RWPE1 (cell line): ENCODE measurements around the gene ADAMTS13.

Experiments used
- CTCF ChIA-PET: fragments of 350-600 bp; sonication (Branson Sonifier 250); formaldehyde crosslinking; extraction: SDS; loops from one replicate; lab custom pipeline; 2021; lab: Yijun Ruan, JAX
- POLR2A ChIA-PET: fragments of 400-600 bp; formaldehyde crosslinking; extraction: SDS; loops from one replicate; lab custom pipeline; 2020; ENCODE audit warnings: antibody characterized with exemption; ENCODE audit not compliant: low non-redundant PET; lab: Yijun Ruan, JAX
- DNase-seq: peaks from one replicate; pipeline ENCODE4 v3.0.0; 2012; ENCODE audit warnings: low spot score
- H3K27ac ChIP-seq: fragments of 450-650 bp; 2 replicates; pipeline ENCODE4 v1.5.1; 2017
- CTCF ChIP-seq: fragments of 450-650 bp; conservative IDR thresholded peaks from 2 replicates; pipeline ENCODE4 v1.5.1; 2017; ENCODE audit warnings: low read depth, mild to moderate bottlenecking

Gene ADAMTS13

DNA sequence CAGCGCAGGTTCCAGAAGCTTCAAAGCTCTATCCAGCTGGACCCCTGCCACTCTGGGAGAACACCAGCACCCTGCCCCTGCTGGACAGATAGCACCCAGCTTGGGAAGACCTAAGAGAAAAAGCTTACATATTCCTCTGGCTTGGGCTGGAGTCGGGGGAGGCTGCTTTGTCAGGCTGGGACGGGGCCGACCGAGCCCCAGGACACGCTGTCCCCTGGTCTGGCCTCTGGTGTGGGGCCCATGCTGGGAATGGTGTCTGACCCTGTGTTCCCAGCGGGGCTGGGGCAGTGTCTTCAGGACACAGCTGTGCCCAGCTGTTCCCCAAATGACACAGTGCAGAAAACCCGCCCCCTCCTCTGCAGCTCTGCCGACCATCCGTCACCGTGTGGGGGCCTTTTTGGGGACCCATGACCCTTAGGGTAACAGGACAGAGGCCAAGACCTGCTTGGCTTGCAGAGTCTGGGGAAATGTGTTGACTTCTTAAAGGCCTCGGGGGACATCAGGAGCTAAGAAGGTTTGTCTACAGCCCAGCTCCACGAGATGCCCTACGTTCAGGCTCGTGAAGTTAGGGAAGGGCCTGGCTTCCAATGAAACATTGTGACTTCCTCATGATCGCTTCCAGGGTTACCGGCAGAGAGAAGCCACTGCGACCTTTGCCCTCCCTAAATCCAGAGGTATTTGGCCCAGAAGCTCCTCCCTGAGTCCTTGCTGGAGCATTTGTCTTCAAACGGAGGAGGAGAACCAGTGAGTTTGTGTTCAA, 77.1 kb downstream of the ADAMTS13 start:
- no peak for DNase-seq
- H3K27ac ChIP-seq: no peak overlapping the region
- CTCF ChIA-PET: interaction anchor here (0.6 to 1.6 kb wide), 5 partner anchors 13 to 502 kb away, joined by 3 to 6 read pairs (median 4); no protein-coding TSS in a partner anchor
- TF ChIP-seq CTCF: no peak
- POLR2A ChIA-PET: no interaction called here

- TF ChIP-seq CTCF: no peak
- no peak for DNase-seq
- ChIA-PET POLR2A (no interaction called here), CTCF (interaction anchor here (0.6 to 1.6 kb wide), 3 partner anchors 13 to 503 kb away, joined by 3 to 5 read pairs (median 4); no protein-coding TSS in a partner anchor)
- no peak overlapping the region for H3K27ac ChIP-seq
Observed at GRCh38 chr9:133499892-133500270, 77.7 kb downstream of the ADAMTS13 start.

DNA sequence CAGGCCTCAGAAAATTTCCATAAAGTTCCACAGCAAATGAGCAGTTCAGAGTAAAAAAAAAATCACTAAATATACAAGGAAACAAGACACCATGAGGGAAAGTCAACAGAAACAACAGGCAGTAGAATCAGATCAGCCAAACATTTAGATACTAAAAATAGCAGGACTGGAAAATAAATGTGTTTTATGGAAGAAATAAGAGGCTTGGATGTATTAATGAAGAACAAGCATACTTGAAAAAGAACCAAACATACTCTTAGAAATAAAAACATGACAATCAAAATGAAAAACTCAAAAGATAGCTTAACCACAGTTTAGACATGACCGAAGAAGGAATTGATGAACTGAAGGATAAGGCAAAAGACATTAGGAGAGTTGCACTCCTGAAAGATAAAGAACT, 79.9 kb downstream of the ADAMTS13 start:
- CTCF ChIA-PET: no interaction called here
- DNase-seq: no peak
- H3K27ac ChIP-seq: no peak overlapping the region
- TF ChIP-seq CTCF: no peak
- POLR2A ChIA-PET: no interaction called here

DNA sequence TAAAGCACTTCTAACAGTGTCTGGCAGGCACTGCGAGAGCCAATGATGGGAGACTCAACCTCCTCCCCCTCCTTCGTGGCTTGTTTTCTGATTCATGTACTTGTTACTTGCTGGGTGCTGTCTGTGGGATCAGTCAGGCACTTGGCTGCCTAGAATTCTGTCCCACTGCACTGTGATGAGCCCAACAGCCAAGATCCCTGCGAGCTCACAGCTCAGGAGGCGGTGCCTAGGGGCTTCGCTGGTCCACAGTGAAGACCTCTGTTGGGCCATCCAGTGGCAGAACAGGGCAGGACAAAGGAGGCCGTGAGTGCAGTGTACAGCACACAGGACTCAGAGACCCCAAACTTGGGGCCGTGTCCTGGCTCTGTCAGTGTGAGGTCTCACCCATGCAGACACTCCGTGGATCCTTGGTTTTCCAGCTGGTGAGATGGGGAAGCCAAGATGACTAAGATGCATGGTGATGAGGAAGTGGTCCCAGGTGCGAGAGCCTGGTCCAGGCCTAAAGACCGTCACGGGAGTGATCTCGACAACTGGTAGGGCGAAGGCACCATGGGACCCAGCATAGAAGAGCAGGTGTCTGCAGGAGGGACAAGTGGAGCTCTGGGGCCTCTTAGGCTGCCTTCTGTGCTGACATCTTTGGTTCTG, 83.1 kb downstream of the ADAMTS13 start:
- TF ChIP-seq CTCF: no peak
- DNase-seq: no peak
- ChIA-PET CTCF (interaction anchor here (0.5 kb wide), 1 partner anchor 11 kb away, joined by 3 read pairs; no protein-coding TSS in a partner anchor), POLR2A (interaction anchor here (0.6 kb wide), 1 partner anchor 472 kb away, joined by 8 read pairs; no protein-coding TSS in a partner anchor)
- no peak overlapping the region for H3K27ac ChIP-seq

DNA sequence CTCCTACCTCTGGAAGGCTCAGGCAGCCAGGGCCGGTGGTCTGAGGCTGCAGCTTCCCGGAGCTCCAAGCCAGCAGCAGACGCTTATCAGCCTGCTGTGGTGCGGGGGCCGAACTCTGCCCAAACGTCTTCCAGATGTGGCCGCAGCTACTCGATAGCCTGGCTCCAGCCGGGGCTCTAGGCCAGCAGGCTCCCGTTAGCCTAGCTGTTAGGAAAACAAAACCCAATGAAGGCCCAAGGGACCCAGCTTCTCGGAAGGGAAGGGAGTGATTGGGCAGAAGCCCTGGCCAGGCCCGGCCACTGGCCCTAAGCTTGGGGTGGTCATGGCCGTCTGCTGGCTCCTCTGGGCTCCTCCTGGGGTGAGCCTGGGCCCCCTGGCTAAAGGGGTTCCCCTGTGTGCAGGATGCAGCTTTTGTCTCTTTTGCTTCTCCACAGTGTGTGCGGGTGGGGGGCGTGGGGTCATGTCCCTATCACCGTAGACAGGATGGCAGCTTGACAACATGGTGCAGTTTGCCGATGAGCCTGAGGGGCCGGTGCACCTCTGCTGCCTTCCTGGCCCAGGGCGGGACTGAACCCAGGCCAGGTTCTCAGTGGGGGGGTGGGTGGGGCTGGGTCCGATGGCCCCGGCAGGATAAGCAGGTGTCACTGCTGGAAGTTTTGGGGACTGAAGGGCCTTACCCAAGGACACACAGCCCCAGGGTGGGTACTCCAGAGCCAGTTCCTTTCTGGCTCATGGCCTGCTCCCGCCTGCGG, 83.9 kb downstream of the ADAMTS13 start:
- CTCF ChIA-PET: interaction anchor here (0.5 to 0.7 kb wide), 2 partner anchors 12 to 489 kb away, joined by 3 read pairs; no protein-coding TSS in a partner anchor
- POLR2A ChIA-PET: interaction anchor here (0.6 kb wide), 1 partner anchor 473 kb away, joined by 8 read pairs; no protein-coding TSS in a partner anchor
- no peak for TF ChIP-seq CTCF
- H3K27ac ChIP-seq: peak overlapping the region; percentile 51
- DNase-seq: no peak

DNA sequence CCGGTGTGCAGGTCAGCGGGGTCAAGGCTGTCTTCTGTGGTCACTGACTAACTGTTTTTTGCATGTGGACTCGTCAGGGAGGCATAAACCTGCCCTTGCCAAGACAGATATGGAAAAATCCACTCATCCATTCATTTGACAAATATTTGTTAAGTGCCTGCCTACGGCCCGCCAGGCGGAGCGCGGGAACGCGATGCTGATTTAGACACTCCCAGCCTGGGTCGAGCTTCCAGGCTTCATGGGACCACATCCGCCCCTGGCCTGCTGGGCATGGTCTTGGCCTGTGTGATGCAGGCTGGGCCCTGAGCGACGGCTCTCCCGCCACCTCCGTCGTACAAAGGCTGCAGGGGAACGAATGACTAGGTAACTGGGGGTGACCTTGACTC, 84.5 kb downstream of the ADAMTS13 start:
- TF ChIP-seq CTCF: no peak
- peak overlapping the region; percentile 51 for H3K27ac ChIP-seq
- CTCF ChIA-PET: interaction anchor here (0.7 kb wide), 1 partner anchor 489 kb away, joined by 3 read pairs; no protein-coding TSS in a partner anchor
- peak; percentile 54 for DNase-seq
- POLR2A ChIA-PET: no interaction called here
